Upper lobe of left lung (tissue), 6 donors: ENCODE measurements around the gene RAP1GDS1. TPM values are rescaled to one million over a fixed set of nuclear protein-coding genes. Genes with fewer than 3 reads are reported as not detected.

ENCODE experiments used
- ATAC-seq, 2 donors: fragments of 200-7000 bp; cut with Tn5 transposase; one replicate each; pipeline ENCODE4 v1.9.1; 2022; ENCODE audit warnings: mild to moderate bottlenecking in 2 of 2, moderate library complexity in 2 of 2; ENCODE audit not compliant: low FRiP score in 2 of 2
- DNase-seq, 2 donors: peaks; one replicate each; pipeline ENCODE4 v3.0.0-alpha.2; 2019 to 2020
- H3K27ac ChIP-seq, 4 donors: fragments of 200-600 bp; sonication (generic); one replicate each; pipeline ENCODE4 v1.5.1; 2016 to 2019
- H3K27me3 ChIP-seq, 4 donors: fragments of 200-600 bp; sonication (generic); one replicate each; pipeline ENCODE4 v1.5.1; 2017 to 2019
- H3K36me3 ChIP-seq, 4 donors: fragments of 200-600 bp; sonication (generic); one replicate each; pipeline ENCODE4 v1.5.1; 2016 to 2019
- H3K4me1 ChIP-seq, 4 donors: fragments of 200-600 bp; sonication (generic); one replicate each; pipeline ENCODE4 v1.5.1; 2018 to 2019
- H3K4me3 ChIP-seq, 4 donors: fragments of 200-600 bp; sonication (generic); one replicate each; pipeline ENCODE4 v1.5.1; 2017 to 2019; ENCODE audit warnings: mild to moderate bottlenecking in 2 of 4, moderate library complexity in 1 of 4
- H3K9me3 ChIP-seq, 4 donors: fragments of 200-600 bp; sonication (generic); one replicate each; pipeline ENCODE4 v1.5.1; 2018 to 2019
- EP300 ChIP-seq, 4 donors: sonication (generic); formaldehyde crosslinking; IDR thresholded peaks; one replicate each; pipeline ENCODE4 v1.5.1; 2017; ENCODE audit warnings: antibody characterized with exemption in 4 of 4, control low read depth in 2 of 4
- POLR2A ChIP-seq, 4 donors: fragments of 450-650 bp; IDR thresholded peaks; one replicate each; pipeline ENCODE4 v1.5.1; 2016 to 2017; ENCODE audit warnings: antibody characterized with exemption in 4 of 4, mild to moderate bottlenecking in 2 of 4
- POLR2AphosphoS5 ChIP-seq, 2 donors: sonication (generic); formaldehyde crosslinking; IDR thresholded peaks; one replicate each; pipeline ENCODE4 v1.5.1; 2017; ENCODE audit warnings: antibody characterized with exemption in 2 of 2
- WGBS, 2 donors: methylation state at CpG; one replicate each; pipeline ENCODE4 v1.1.5; 2017 to 2018; 5-methylcytosine and 5-hydroxymethylcytosine counted together
- total RNA-seq, 6 donors: library from RNA; depleted of rRNA in 4 of 6; stranded (reverse); fragments of >200 nt in 4 of 6; gene quantifications; one replicate each; pipeline versions ENCODE4 v1.1.0 to v1.2.1, GENCODE V29; 2016 to 2021
- TF ChIP-seq, protein P1 (sequence below), 6 experiments: fragments of 450-650 bp in 4 of 6; fragments of 200-600 bp in 2 of 6; sonication (generic) in 2 of 6; IDR thresholded peaks; one replicate each; pipeline ENCODE4 v1.5.1; 2016 to 2019; ENCODE audit warnings: antibody characterized with exemption in 6 of 6
- donor health status: DM: no; HTN: no; CAD: no; lungs with moderate emphysema.
- donor health status: DM: no; HTN: yes; CAD: no; lungs with severe emphysema.

RAP1GDS1 gene
- total RNA-seq, 6 donors from 2014 or later, result 20.6 to 63.9 (median 35.5) TPM

DNA sequence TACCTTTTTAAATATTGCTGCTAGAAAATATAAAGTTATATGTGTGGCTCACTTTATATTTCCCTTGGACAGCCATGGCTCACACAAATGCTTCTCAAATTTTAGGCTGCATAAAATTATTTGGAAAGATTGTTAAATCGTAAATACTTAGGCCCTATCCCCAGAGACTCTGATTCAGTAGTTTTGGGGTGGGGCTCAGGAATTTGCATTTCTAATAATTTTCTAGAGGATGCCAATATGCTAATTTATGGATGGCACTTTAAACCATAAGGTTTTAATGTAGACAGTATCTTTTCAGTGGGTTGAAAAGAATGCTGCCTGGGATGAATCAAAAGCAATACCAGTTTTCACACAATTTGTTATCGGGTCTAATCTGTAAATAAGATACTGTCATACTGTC, 49.7 kb downstream of the RAP1GDS1 start:
- WGBS, 2 donors, result 93 to 94% methylated on average over 2 of the region's 2 CpGs
- ATAC-seq, result no peak
- no peak for DNase-seq
- Histone ChIP-seq H3K4me1 (no peaks in the 10 kb centered on the region), H3K27me3 (no peaks in the 10 kb centered on the region), H3K4me3 (no peak overlapping the region), H3K27ac (no peak overlapping the region), H3K9me3 (no peaks in the 10 kb centered on the region), H3K36me3 (no peaks in the 10 kb centered on the region)
- no peak for TF ChIP-seq POLR2AphosphoS5 (IDR thresholded peaks at IDR 0.05)
- no peak for TF ChIP-seq POLR2A (IDR thresholded peaks at IDR 0.05)
- TF ChIP-seq EP300 (IDR thresholded peaks at IDR 0.05), result no peak

DNA sequence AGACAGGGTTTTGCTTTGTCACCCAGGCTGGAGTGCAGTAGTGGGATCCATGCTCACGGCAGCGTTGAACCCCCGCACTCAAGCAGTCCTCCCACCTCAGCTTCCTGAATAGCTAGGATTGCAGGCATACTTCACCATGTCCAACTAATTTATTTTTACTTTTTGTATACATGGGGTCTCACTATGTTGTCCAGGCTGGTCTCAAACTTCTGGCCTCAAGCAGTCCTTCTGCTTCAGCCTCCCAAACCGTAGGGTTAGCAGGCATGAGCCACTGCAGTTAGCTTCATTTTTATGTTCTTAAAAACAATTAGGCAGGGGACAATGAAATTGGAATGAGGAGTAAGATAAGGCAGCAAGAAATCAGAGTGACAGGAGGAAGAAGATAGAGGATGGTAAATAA, 50.5 kb downstream of the RAP1GDS1 start:
- no peak for DNase-seq
- Histone ChIP-seq H3K4me1 (no peaks in the 10 kb centered on the region), H3K4me3 (no peak overlapping the region), H3K9me3 (no peaks in the 10 kb centered on the region), H3K27ac (no peak overlapping the region), H3K27me3 (no peaks in the 10 kb centered on the region), H3K36me3 (no peaks in the 10 kb centered on the region)
- 96% methylated on average over 4 of the region's 4 CpGs for WGBS, 2 donors
- TF ChIP-seq, protein P1, sequence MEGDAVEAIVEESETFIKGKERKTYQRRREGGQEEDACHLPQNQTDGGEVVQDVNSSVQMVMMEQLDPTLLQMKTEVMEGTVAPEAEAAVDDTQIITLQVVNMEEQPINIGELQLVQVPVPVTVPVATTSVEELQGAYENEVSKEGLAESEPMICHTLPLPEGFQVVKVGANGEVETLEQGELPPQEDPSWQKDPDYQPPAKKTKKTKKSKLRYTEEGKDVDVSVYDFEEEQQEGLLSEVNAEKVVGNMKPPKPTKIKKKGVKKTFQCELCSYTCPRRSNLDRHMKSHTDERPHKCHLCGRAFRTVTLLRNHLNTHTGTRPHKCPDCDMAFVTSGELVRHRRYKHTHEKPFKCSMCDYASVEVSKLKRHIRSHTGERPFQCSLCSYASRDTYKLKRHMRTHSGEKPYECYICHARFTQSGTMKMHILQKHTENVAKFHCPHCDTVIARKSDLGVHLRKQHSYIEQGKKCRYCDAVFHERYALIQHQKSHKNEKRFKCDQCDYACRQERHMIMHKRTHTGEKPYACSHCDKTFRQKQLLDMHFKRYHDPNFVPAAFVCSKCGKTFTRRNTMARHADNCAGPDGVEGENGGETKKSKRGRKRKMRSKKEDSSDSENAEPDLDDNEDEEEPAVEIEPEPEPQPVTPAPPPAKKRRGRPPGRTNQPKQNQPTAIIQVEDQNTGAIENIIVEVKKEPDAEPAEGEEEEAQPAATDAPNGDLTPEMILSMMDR (IDR thresholded peaks at IDR 0.05), result no peak
- TF ChIP-seq POLR2A (IDR thresholded peaks at IDR 0.05), result no peak
- TF ChIP-seq POLR2AphosphoS5 (IDR thresholded peaks at IDR 0.05), result no peak
- TF ChIP-seq EP300 (IDR thresholded peaks at IDR 0.05), result no peak
- no peak for ATAC-seq

DNA sequence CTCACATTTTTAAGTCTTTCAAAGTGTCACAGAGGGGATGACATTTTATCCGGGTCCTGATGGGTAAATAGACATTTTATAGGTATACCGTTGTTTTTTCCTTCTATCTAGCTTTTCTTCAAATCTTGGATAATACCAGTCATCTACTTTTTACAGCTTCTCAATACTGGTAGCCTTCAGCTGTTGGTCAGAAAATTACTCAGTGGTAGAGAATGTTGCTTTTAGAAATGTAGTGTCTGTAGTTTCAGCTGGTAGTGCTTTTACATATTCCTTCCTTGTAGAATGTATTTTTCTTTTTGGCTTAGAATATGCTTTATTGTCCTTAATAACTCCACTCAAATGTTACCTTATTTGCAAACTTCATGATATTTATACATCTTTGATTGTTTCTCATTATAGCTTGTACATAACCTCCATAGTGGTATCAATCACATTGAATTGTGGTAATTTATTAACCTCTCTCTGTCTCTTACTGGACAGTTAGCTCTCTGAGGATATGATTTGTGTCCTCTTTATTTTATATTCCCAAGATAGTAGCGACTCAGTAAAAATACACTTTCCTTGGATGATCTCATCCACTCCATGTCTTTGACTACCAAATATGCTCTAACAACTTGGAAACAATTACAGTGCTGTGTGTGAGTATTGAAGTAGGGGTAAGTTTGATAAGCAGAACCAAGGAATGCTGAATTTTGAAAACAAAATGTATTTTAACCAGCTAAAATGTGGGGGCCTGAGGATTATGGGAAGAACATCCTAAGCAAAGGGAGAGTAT, 53.8 kb downstream of the RAP1GDS1 start:
- H3K4me1 ChIP-seq, result no peaks in the 10 kb centered on the region
- no peak overlapping the region for H3K4me3 ChIP-seq
- no peaks in the 10 kb centered on the region for H3K36me3 ChIP-seq
- ATAC-seq (no peak), DNase-seq (no peak)
- peaks cover 0 to 2% (median 0%) of the 10 kb centered on the region in 4 donors for H3K9me3 ChIP-seq
- WGBS, 2 donors, result 94 to 98% methylated on average over 3 of the region's 3 CpGs
- no peak overlapping the region for H3K27ac ChIP-seq
- no peaks in the 10 kb centered on the region for H3K27me3 ChIP-seq
- no peak for TF ChIP-seq POLR2A (IDR thresholded peaks at IDR 0.05)
- no peak for TF ChIP-seq EP300 (IDR thresholded peaks at IDR 0.05)
- TF ChIP-seq POLR2AphosphoS5 (IDR thresholded peaks at IDR 0.05), result no peak
- TF ChIP-seq, protein P1 (IDR thresholded peaks at IDR 0.05), result no peak

DNA sequence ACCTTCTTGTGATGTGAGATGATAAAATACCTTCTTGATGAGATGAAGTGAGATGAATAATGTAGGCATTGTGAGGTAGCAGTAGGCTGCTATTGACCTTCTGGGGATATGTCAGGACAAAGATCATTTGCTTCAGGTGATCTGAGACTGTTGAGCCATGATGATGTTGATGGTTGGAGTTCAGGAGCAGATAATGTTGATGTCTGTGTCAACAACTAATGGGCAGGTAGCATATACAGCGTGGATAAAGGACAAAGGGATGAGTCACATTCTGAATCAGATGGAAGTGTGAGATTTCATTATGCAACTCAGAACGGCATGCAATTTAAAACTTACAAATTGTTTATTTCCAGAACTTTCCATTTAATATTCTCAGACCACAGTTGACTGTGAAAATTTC, 57.3 kb downstream of the RAP1GDS1 start:
- Histone ChIP-seq H3K36me3 (no peaks in the 10 kb centered on the region), H3K27me3 (no peaks in the 10 kb centered on the region), H3K4me1 (no peaks in the 10 kb centered on the region), H3K4me3 (no peak overlapping the region), H3K27ac (no peak overlapping the region), H3K9me3 (peaks cover 0 to 2% (median 0%) of the 10 kb centered on the region in 4 donors)
- ATAC-seq (no peak), DNase-seq (no peak)
- TF ChIP-seq POLR2AphosphoS5 (IDR thresholded peaks at IDR 0.05) (no peak), POLR2A (IDR thresholded peaks at IDR 0.05) (no peak), EP300 (IDR thresholded peaks at IDR 0.05) (no peak)
- TF ChIP-seq, protein P1 (IDR thresholded peaks at IDR 0.05), result no peak
- WGBS, 2 donors, result 89 to 94% methylated on average over 2 of the region's 2 CpGs

DNA sequence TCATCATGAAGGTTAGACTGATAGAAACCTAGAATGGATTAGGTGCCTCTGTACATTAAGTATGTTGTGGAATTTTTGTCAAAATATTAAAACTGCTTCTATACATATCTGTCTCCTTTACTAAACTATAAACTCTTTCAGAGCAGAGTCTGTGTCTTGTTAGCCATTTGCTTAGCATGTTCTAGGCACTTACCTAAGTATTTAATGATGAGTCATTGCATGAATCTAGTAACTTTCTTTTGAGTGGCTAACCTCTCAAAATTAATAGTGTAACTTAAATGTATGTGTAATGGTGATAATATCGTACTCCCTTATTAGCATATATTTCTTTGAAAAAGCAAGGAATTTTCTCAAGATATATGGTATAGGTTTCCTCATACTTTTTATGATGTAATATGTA, 57.8 kb downstream of the RAP1GDS1 start:
- H3K27me3 ChIP-seq, result no peaks in the 10 kb centered on the region
- no peaks in the 10 kb centered on the region for H3K4me1 ChIP-seq
- H3K9me3 ChIP-seq, result peaks cover 0 to 2% (median 0%) of the 10 kb centered on the region in 4 donors
- TF ChIP-seq EP300 (IDR thresholded peaks at IDR 0.05), result no peak
- TF ChIP-seq, protein P1 (IDR thresholded peaks at IDR 0.05), result no peak
- H3K4me3 ChIP-seq, result no peak overlapping the region
- WGBS, 2 donors, result 97 to 98% methylated on average over 1 of the region's 1 CpG
- DNase-seq (no peak), ATAC-seq (no peak)
- no peaks in the 10 kb centered on the region for H3K36me3 ChIP-seq
- no peak overlapping the region for H3K27ac ChIP-seq
